Activated naive CD8-positive, alpha-beta T cell treated with anti-CD3 and anti-CD28 coated beads, Interleukin-2, amount 10 ng/mL, durations not matched to agents 7 days and 5 days (primary cell): ENCODE results near the gene RPS6KA1. TPM values are rescaled to one million over a fixed set of nuclear protein-coding genes. Genes with fewer than 3 reads are reported as not detected.

ENCODE experiments used
- ATAC-seq: fragments of 150-1000 bp; cut with Tn5 transposase; one replicate; pipeline ENCODE4 v1.10.0; 2021; ENCODE audit warnings: low read depth, moderate library complexity
- POLR2A ChIA-PET: fragments of 350-600 bp; sonication (Branson Sonifier 250); formaldehyde crosslinking; loops from one replicate; lab custom pipeline; 2021; ENCODE audit warnings: antibody characterized with exemption; lab: Charles Lee
- DNase-seq: peaks from one replicate; pipeline ENCODE4 v3.0.0; 2021
- H3K27ac Mint-ChIP-seq: one replicate; pipeline ENCODE4 v1.8.0; 2022; ENCODE audit warnings: mild to moderate bottlenecking, mixed read lengths
- H3K27me3 Mint-ChIP-seq: one replicate; pipeline ENCODE4 v1.8.0; 2022; ENCODE audit warnings: mild to moderate bottlenecking, moderate library complexity, mixed read lengths
- H3K36me3 Mint-ChIP-seq: one replicate; pipeline ENCODE4 v1.8.0; 2021; ENCODE audit warnings: mild to moderate bottlenecking, mixed read lengths
- H3K4me1 Mint-ChIP-seq: one replicate; pipeline ENCODE4 v1.8.0; 2021; ENCODE audit warnings: mixed read lengths
- H3K4me3 Mint-ChIP-seq: one replicate; pipeline ENCODE4 v1.8.0; 2022; ENCODE audit warnings: mild to moderate bottlenecking, moderate library complexity, mixed read lengths
- H3K9me3 Mint-ChIP-seq: one replicate; pipeline ENCODE4 v1.8.0; 2021; ENCODE audit warnings: mixed read lengths
- total RNA-seq, 2 experiments: library from RNA; stranded (reverse); gene quantifications; one replicate each; pipeline ENCODE4 v1.2.3, GENCODE V29; 2021

RPS6KA1 gene
- total RNA-seq, 2 experiments from 2014 or later: 138 to 153 TPM

GRCh38 chr1:26518355-26518754, 11.2 kb upstream of the RPS6KA1 start:
- Mint-ChIP-seq H3K36me3 (no peaks in the 10 kb centered on the region), H3K4me3 (no peak overlapping the region), H3K27me3 (peaks cover 12% of the 10 kb centered on the region), H3K9me3 (no peaks in the 10 kb centered on the region), H3K27ac (no peak overlapping the region), H3K4me1 (no peaks in the 10 kb centered on the region)
- no peak for ATAC-seq
- no peak for DNase-seq
- POLR2A ChIA-PET: interaction anchor here (2.0 kb wide), 1 partner anchor 17 kb away, joined by 5 read pairs; no protein-coding TSS in a partner anchor

DNA sequence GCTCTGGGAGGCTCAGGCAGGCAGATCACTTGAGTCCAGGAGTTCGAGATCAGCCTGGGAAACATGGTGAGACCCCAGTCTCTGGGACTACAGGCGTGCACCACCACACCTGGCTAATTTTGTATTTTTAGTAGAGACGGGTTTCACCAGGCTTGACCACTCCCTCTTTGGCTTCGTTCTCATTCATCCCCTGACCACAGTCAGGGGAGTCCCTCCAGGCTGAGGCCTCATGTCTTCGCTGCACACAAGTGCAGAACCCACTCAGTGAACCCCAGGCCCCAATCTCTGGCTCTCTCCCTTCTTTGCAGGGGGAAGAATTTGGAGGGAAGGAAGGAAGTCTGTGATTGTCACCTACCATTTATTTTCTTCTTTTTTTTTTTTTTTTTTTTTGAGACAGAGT, 9.2 kb upstream of the RPS6KA1 start:
- Mint-ChIP-seq H3K27ac (no peak overlapping the region), H3K27me3 (peaks cover 18% of the 10 kb centered on the region), H3K36me3 (no peaks in the 10 kb centered on the region), H3K9me3 (no peaks in the 10 kb centered on the region), H3K4me3 (no peak overlapping the region), H3K4me1 (peaks cover 5% of the 10 kb centered on the region)
- ATAC-seq (no peak), DNase-seq (no peak)
- POLR2A ChIA-PET: no interaction called here

GRCh38 chr1:26521669-26522030, 7.9 kb upstream of the RPS6KA1 start:
- no peak overlapping the region for H3K27ac Mint-ChIP-seq
- no peaks in the 10 kb centered on the region for H3K36me3 Mint-ChIP-seq
- peaks cover 18% of the 10 kb centered on the region for H3K27me3 Mint-ChIP-seq
- ATAC-seq (no peak), DNase-seq (no peak)
- no peak overlapping the region for H3K4me3 Mint-ChIP-seq
- POLR2A ChIA-PET: interaction anchor here (0.9 kb wide), 1 partner anchor 20 kb away, joined by 3 read pairs; no protein-coding TSS in a partner anchor
- no peaks in the 10 kb centered on the region for H3K9me3 Mint-ChIP-seq
- peaks cover 5% of the 10 kb centered on the region for H3K4me1 Mint-ChIP-seq

- POLR2A ChIA-PET: interaction anchor here (0.9 kb wide), 1 partner anchor 20 kb away, joined by 3 read pairs; no protein-coding TSS in a partner anchor
- ATAC-seq: no peak
Measured at GRCh38 chr1:26522073-26522472, 7.5 kb upstream of the RPS6KA1 start.

DNA sequence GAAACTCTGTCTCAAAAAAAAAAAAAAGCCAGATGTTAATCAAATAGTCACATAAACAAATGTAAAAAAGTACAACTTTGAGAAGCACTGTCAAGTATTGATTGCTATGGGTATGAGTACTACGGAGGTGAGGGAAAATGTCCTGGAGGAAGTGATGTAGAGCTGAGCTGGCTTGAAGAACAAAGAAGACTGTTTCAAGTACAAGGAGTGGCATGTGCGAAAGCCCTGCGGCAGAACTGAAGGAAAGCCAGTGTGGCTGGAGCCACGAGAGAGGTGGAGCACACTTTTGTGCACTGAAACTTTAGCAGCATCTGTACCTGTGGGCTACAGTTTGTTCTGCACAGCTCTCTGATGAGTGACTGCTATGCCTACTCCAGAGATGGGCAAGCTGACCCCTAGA, 5.4 kb upstream of the RPS6KA1 start:
- DNase-seq (no peak), ATAC-seq (no peak)
- Mint-ChIP-seq H3K36me3 (no peaks in the 10 kb centered on the region), H3K4me1 (peaks cover 7% of the 10 kb centered on the region), H3K9me3 (no peaks in the 10 kb centered on the region), H3K27me3 (peaks cover 15% of the 10 kb centered on the region), H3K4me3 (no peak overlapping the region), H3K27ac (no peak overlapping the region)
- POLR2A ChIA-PET: interaction anchor here (1.1 to 1.2 kb wide), 2 partner anchors 23 to 24 kb away, joined by 6 read pairs; no protein-coding TSS in a partner anchor

More at GRCh38 chr1:26522073-26522472, 7.5 kb upstream of the RPS6KA1 start:
- Mint-ChIP-seq H3K27me3 (peaks cover 18% of the 10 kb centered on the region), H3K27ac (peak overlapping the region; percentile 5), H3K36me3 (no peaks in the 10 kb centered on the region), H3K4me3 (no peak overlapping the region), H3K4me1 (peaks cover 5% of the 10 kb centered on the region), H3K9me3 (no peaks in the 10 kb centered on the region)
- no peak for DNase-seq

DNA sequence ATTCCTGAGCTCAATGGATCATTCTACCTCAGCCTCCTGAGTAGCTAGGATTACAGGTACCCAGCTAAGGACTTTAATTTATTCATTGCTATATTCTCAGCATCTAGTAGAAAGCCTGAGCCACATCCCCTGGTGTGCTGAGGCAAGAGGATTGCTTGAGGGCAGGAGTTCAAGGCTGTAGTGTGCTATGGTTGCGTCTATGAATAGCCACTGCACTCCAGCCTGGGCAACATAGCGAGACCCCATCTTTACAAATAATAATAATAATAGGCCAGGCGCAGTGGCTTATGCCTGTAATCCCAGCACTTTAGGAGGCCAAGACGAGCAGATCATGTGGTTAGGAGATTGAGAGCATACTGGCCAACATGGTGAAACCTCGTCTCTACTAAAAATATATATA, 3.3 kb upstream of the RPS6KA1 start:
- POLR2A ChIA-PET: no interaction called here

GRCh38 chr1:26529405-26529654, 231 bp upstream of the RPS6KA1 start:
- Mint-ChIP-seq H3K27me3 (peaks cover 6% of the 10 kb centered on the region), H3K4me1 (peaks cover 25% of the 10 kb centered on the region), H3K27ac (peak overlapping the region; percentile 87), H3K9me3 (no peaks in the 10 kb centered on the region), H3K36me3 (no peaks in the 10 kb centered on the region), H3K4me3 (peak overlapping the region; percentile 91)
- POLR2A ChIA-PET: interaction anchor here (0.5 to 3.6 kb wide), 4 partner anchors 12 to 29 kb away, joined by 3 to 24 read pairs (median 12); no protein-coding TSS in a partner anchor
- DNase-seq: no peak
- ATAC-seq: no peak

More for the DNA sequence above, 3.3 kb upstream of the RPS6KA1 start:
- Mint-ChIP-seq H3K36me3 (no peaks in the 10 kb centered on the region), H3K4me3 (no peak overlapping the region), H3K27me3 (peaks cover 12% of the 10 kb centered on the region), H3K4me1 (peaks cover 19% of the 10 kb centered on the region), H3K27ac (no peak overlapping the region), H3K9me3 (no peaks in the 10 kb centered on the region)
- DNase-seq (no peak), ATAC-seq (no peak)

DNA sequence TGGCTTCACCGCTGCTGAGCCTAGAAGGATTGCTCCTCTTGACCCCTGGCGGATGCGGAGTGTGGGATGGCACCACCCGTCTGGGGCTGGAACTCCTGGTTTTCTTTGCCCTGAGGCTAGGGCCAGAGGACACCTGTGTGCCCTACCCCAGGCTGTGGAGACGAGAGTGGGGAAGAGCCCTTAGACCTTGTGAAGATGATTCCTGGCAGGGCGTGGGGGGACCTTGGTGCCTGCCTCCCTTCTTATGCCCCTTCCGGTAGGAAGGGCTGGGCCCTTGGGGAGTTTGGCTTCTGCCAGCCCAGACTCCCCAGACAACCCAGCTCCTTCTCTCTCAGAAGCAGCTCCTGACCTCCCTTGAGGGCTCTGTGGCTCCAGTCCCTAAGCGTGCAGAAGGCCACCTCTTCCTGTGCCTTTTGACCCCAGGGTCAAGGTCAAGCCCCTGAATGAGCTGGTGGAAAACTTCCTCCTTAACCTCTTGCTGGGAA, 891 bp downstream of the RPS6KA1 start:
- POLR2A ChIA-PET: interaction anchor here (1.0 to 3.6 kb wide), 4 partner anchors 10 to 58 kb away, joined by 3 to 24 read pairs (median 12); no protein-coding TSS in a partner anchor
- Mint-ChIP-seq H3K27ac (peak overlapping the region; percentile 70), H3K4me3 (peak overlapping the region; percentile 88), H3K36me3 (no peaks in the 10 kb centered on the region), H3K4me1 (peaks cover 34% of the 10 kb centered on the region), H3K9me3 (no peaks in the 10 kb centered on the region), H3K27me3 (no peaks in the 10 kb centered on the region)
- ATAC-seq: no peak
- no peak for DNase-seq

GRCh38 chr1:26530895-26531598, 1.5 kb downstream of the RPS6KA1 start:
- no peak for ATAC-seq
- no peak for DNase-seq
- POLR2A ChIA-PET: interaction anchor here (1.0 to 3.6 kb wide), 3 partner anchors 10 to 58 kb away, joined by 3 to 24 read pairs (median 16); no protein-coding TSS in a partner anchor
- Mint-ChIP-seq H3K4me3 (peak overlapping the region; percentile 88), H3K4me1 (peaks cover 34% of the 10 kb centered on the region), H3K27me3 (no peaks in the 10 kb centered on the region), H3K9me3 (no peaks in the 10 kb centered on the region), H3K27ac (peak overlapping the region; percentile 70), H3K36me3 (no peaks in the 10 kb centered on the region)

DNA sequence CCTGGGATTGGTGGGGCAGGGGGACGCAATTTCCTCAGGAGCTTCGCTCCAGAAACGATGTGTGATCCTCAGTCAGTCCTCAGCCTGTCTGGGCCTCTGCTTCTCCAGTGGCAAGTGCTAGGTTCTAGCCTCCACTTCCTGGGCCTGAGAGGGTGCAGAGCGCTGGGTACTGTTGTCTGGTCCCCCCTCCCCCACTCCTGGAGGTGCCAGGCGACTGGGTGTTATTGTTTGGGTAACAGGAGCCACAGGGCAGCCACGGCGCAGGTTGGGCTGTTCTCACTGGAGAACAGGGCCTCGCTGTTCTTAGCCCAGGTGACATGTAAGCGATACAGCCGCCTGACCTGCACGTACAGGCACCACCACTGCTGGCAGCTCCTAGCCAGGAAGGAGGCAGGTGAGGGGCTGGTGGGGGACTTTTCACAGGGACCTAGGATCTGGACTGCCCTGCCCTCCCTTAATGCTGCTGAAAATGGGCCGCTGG, 2.1 kb downstream of the RPS6KA1 start:
- DNase-seq (no peak), ATAC-seq (no peak)
- Mint-ChIP-seq H3K27ac (no peak overlapping the region), H3K36me3 (no peaks in the 10 kb centered on the region), H3K27me3 (no peaks in the 10 kb centered on the region), H3K4me1 (peaks cover 34% of the 10 kb centered on the region), H3K4me3 (no peak overlapping the region), H3K9me3 (no peaks in the 10 kb centered on the region)
- POLR2A ChIA-PET: interaction anchor here (0.9 to 3.6 kb wide), 3 partner anchors 9 to 31 kb away, joined by 3 to 24 read pairs (median 16); no protein-coding TSS in a partner anchor

DNA sequence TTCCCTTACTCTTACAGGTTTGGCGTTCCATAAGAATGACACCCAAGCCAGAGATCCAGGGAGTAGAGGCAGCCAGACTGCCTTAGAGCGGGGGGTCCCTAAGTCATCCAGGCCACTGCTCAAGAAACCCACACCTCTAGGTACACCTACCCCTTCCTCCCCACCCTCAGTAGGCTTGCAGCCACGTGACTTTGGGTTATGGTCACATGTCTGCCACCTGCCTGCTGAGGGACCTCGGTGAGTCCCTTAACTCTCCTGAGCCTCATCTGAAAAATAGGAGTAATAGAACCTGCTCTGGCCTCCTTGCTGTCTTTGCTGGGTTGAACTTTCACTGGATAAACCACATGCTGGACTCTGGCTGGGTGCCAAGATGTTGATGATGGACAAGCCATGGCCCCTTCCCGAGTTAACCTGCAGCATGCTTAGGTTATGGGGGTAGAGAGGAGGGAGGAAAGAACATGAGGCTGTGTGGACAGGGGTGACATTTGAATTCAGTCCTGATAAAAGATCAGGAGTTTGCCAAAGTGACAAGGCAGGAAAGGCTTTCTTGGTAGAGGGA, 4.5 kb downstream of the RPS6KA1 start:
- H3K36me3 Mint-ChIP-seq: peaks cover 4% of the 10 kb centered on the region
- no peaks in the 10 kb centered on the region for H3K27me3 Mint-ChIP-seq
- no peak overlapping the region for H3K4me3 Mint-ChIP-seq
- POLR2A ChIA-PET: no interaction called here
- H3K27ac Mint-ChIP-seq: peak overlapping the region; percentile 13
- H3K9me3 Mint-ChIP-seq: no peaks in the 10 kb centered on the region
- ATAC-seq: no peak
- H3K4me1 Mint-ChIP-seq: peaks cover 47% of the 10 kb centered on the region
- no peak for DNase-seq

DNA sequence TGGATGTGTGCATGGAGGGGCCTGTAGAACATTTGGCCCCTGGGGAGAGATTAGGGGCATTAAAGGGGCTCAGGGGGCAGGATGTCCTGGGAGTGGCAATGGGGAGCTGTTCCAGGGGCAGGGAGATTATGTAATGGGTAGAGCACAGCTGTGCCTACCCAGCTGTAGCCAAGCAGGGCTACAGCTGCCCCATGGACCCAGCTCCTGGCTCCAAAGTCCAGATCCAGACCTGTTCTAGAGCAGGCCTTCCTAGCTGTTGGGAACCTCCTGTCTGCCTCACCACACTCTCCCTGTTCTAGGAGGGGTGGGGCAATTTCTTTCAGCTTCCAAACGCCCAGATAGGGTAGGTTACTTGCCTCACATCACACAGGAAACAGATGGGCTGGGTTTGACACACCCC, 5.6 kb downstream of the RPS6KA1 start:
- H3K4me1 Mint-ChIP-seq: peaks cover 52% of the 10 kb centered on the region
- peak overlapping the region; percentile 70 for H3K27ac Mint-ChIP-seq
- POLR2A ChIA-PET: interaction anchor here (0.5 kb wide), 1 partner anchor 23 kb away, joined by 3 read pairs; no protein-coding TSS in a partner anchor
- H3K4me3 Mint-ChIP-seq: no peak overlapping the region
- H3K36me3 Mint-ChIP-seq: peaks cover 4% of the 10 kb centered on the region
- no peaks in the 10 kb centered on the region for H3K9me3 Mint-ChIP-seq
- no peaks in the 10 kb centered on the region for H3K27me3 Mint-ChIP-seq
- no peak for DNase-seq
- no peak for ATAC-seq

GRCh38 chr1:26536081-26536480, 6.5 kb downstream of the RPS6KA1 start:
- Mint-ChIP-seq H3K4me1 (peaks cover 49% of the 10 kb centered on the region), H3K4me3 (no peak overlapping the region), H3K36me3 (peaks cover 4% of the 10 kb centered on the region), H3K27ac (no peak overlapping the region), H3K27me3 (no peaks in the 10 kb centered on the region), H3K9me3 (no peaks in the 10 kb centered on the region)
- POLR2A ChIA-PET: no interaction called here
- DNase-seq (no peak), ATAC-seq (no peak)
